GM23338 (cell line): Measurements from ENCODE around the gene CCR5. TPM values are rescaled to one million over a fixed set of nuclear protein-coding genes. Genes with fewer than 3 reads are reported as not detected.

Source experiments
- ATAC-seq: fragments of 200-7000 bp; cut with Tn5 transposase; 3 replicates; pipeline ENCODE4 v1.9.1; 2020
- DNase-seq: peaks from one replicate; pipeline ENCODE4 v3.0.0-alpha.2; 2015; ENCODE audit warnings: low spot score
- H2AFZ ChIP-seq: fragments of 200-600 bp; sonication (generic); 2 replicates; pipeline ENCODE4 v1.8.0; 2016; ENCODE audit warnings: antibody characterized with exemption, mild to moderate bottlenecking, moderate library complexity
- H3F3A ChIP-seq: fragments of 200-600 bp; sonication (generic); replicated peaks from 2 replicates; pipeline ENCODE4 v1.8.0; 2017; ENCODE audit warnings: antibody characterized with exemption, mixed run types, low read depth
- H3K27ac ChIP-seq: fragments of 200-600 bp; sonication (generic); 2 replicates; pipeline ENCODE4 v1.6.1; 2016; ENCODE audit warnings: low read depth
- H3K27me3 ChIP-seq: fragments of 200-600 bp; sonication (generic); 2 replicates; pipeline ENCODE4 v1.8.0; 2016; ENCODE audit warnings: mild to moderate bottlenecking, mixed run types, moderate library complexity; ENCODE audit not compliant: insufficient read depth
- H3K36me3 ChIP-seq: fragments of 200-600 bp; sonication (generic); 2 replicates; pipeline ENCODE4 v1.8.0; 2016; ENCODE audit warnings: mild to moderate bottlenecking; ENCODE audit not compliant: insufficient read depth
- H3K4me1 ChIP-seq: fragments of 200-600 bp; sonication (generic); 2 replicates; pipeline ENCODE4 v1.8.0; 2016; ENCODE audit warnings: mild to moderate bottlenecking, moderate library complexity; ENCODE audit not compliant: insufficient read depth
- H3K4me2 ChIP-seq: fragments of 200-600 bp; sonication (generic); 2 replicates; pipeline ENCODE4 v1.7.1; 2017; ENCODE audit warnings: mixed run types
- H3K4me3 ChIP-seq: fragments of 200-600 bp; sonication (generic); 2 replicates; pipeline ENCODE4 v1.6.1; 2016; ENCODE audit warnings: mixed run types
- H3K79me2 ChIP-seq: fragments of 200-600 bp; sonication (generic); replicated peaks from 2 replicates; pipeline ENCODE4 v1.8.0; 2017; ENCODE audit warnings: mild to moderate bottlenecking; ENCODE audit not compliant: insufficient read depth
- H3K9me2 ChIP-seq: fragments of 200-600 bp; sonication (generic); 2 replicates; pipeline ENCODE4 v1.8.0; 2017; ENCODE audit not compliant: insufficient read depth
- H4K20me1 ChIP-seq: fragments of 200-600 bp; sonication (generic); replicated peaks from 2 replicates; pipeline ENCODE4 v1.8.0; 2017; ENCODE audit warnings: mild to moderate bottlenecking; ENCODE audit not compliant: insufficient read depth
- H3K27ac Mint-ChIP-seq: 2 replicates; pipeline ENCODE4 v1.8.0; 2020; ENCODE audit warnings: inconsistent platforms, mild to moderate bottlenecking, moderate library complexity, mixed read lengths
- H3K27me3 Mint-ChIP-seq: 3 replicates; pipeline ENCODE4 v1.8.0; 2022; ENCODE audit warnings: low read depth, mild to moderate bottlenecking, moderate library complexity, mixed read lengths, inconsistent platforms; ENCODE audit not compliant: insufficient read depth, poor library complexity
- H3K36me3 Mint-ChIP-seq: 3 replicates; pipeline ENCODE4 v1.8.0; 2021; ENCODE audit warnings: low read depth, mild to moderate bottlenecking, inconsistent platforms, moderate library complexity, mixed read lengths
- H3K4me1 Mint-ChIP-seq: 3 replicates; pipeline ENCODE4 v1.8.0; 2020; ENCODE audit warnings: mild to moderate bottlenecking, inconsistent platforms, mixed read lengths
- H3K4me3 Mint-ChIP-seq: 3 replicates; pipeline ENCODE4 v1.8.0; 2021; ENCODE audit warnings: moderate library complexity, mild to moderate bottlenecking, inconsistent platforms, mixed read lengths
- H3K9me3 Mint-ChIP-seq: 3 replicates; pipeline ENCODE4 v1.8.0; 2020; ENCODE audit warnings: moderate library complexity, mild to moderate bottlenecking, inconsistent platforms, mixed read lengths
- CREB1 ChIP-seq: fragments of 250-450 bp; sonication (Bioruptor Pico); IDR thresholded peaks from 2 replicates; pipeline ENCODE4 v1.5.0; 2020; ENCODE audit warnings: low read depth, mild to moderate bottlenecking, moderate library complexity
- CTCF ChIP-seq, 2 experiments: fragments of 200-600 bp in 1 of 2; sonication (generic) in 1 of 2; conservative IDR thresholded peaks; 2 replicates each; pipeline versions ENCODE4 v1.5.1 to v1.6.1; 2016 to 2017; ENCODE audit warnings: antibody characterized with exemption in 2 of 2, low read depth in 2 of 2, mild to moderate bottlenecking in 2 of 2, moderate library complexity in 1 of 2
- ETS1 ChIP-seq: IDR thresholded peaks from 2 replicates; pipeline ENCODE4 v1.6.1; 2016; ENCODE audit warnings: antibody characterized with exemption
- EZH2 ChIP-seq: fragments of 200-600 bp; sonication (generic); IDR thresholded peaks from one replicate; pipeline ENCODE4 v1.8.0; 2017; ENCODE audit warnings: antibody characterized with exemption, mild to moderate bottlenecking, low read depth; ENCODE audit not compliant: unreplicated experiment
- EZH2phosphoT487 ChIP-seq: fragments of 200-600 bp; sonication (generic); IDR thresholded peaks from one replicate; pipeline ENCODE4 v1.8.1; 2018; ENCODE audit warnings: antibody characterized with exemption; ENCODE audit not compliant: unreplicated experiment
- JUNB ChIP-seq: IDR thresholded peaks from one replicate; pipeline ENCODE4 v1.6.1; 2016; ENCODE audit warnings: antibody characterized with exemption; ENCODE audit not compliant: unreplicated experiment
- NANOG ChIP-seq: IDR thresholded peaks from 2 replicates; pipeline ENCODE4 v1.6.1; 2016; ENCODE audit warnings: antibody characterized with exemption, borderline replicate concordance
- POLR2AphosphoS5 ChIP-seq: IDR thresholded peaks from 2 replicates; pipeline ENCODE4 v1.6.1; 2016; ENCODE audit warnings: antibody characterized with exemption, low read depth
- REST ChIP-seq: IDR thresholded peaks from one replicate; pipeline ENCODE4 v1.6.1; 2018; ENCODE audit warnings: antibody characterized with exemption; ENCODE audit not compliant: unreplicated experiment
- STAT1 ChIP-seq: IDR thresholded peaks from one replicate; pipeline ENCODE4 v1.6.1; 2016; ENCODE audit warnings: antibody characterized with exemption; ENCODE audit not compliant: unreplicated experiment
- ZNF114 ChIP-seq: fragments of 250-450 bp; sonication (Bioruptor Pico); IDR thresholded peaks from 2 replicates; pipeline ENCODE4 v1.5.0; 2020; ENCODE audit warnings: mild to moderate bottlenecking, moderate library complexity
- ZNF331 ChIP-seq: fragments of 250-450 bp; sonication (Bioruptor Pico); IDR thresholded peaks from 2 replicates; pipeline ENCODE4 v1.5.0; 2020; ENCODE audit warnings: low read depth, mild to moderate bottlenecking, moderate library complexity
- polyA plus RNA-seq: library from polyadenylated mRNA; unstranded; fragments of >200 nt; fragmentation: Nextera tagmentation; extraction: Ambion mirVana; gene quantifications from 2 replicates; pipeline ENCODE4 v1.2.1, GENCODE V29; 2016
- total RNA-seq: library from RNA; depleted of rRNA; stranded (reverse); fragments of >200 nt; shearing (Covaris generic); gene quantifications from 2 replicates; pipeline ENCODE4 v1.2.3, GENCODE V29; 2014
- TF ChIP-seq, protein P1 (sequence below): fragments of 250-450 bp; sonication (Bioruptor Pico); IDR thresholded peaks from 2 replicates; pipeline ENCODE4 v1.5.0; 2020; ENCODE audit warnings: mild to moderate bottlenecking, moderate library complexity

CCR5 gene
- total and polyA plus RNA-seq, 2 experiments from 2014 or later, result not detected

- H3K4me1 ChIP-seq, result peaks cover 4% of the 10 kb centered on the region; the same call in 1 of the 2 replicates
- no peaks in the 10 kb centered on the region for H4K20me1 ChIP-seq
- no peaks in the 10 kb centered on the region for H3K36me3 Mint-ChIP-seq
- no peak overlapping the region for H3K4me2 ChIP-seq
- H3K4me3 ChIP-seq, result no peak overlapping the region
- H3K4me3 Mint-ChIP-seq, result no peak overlapping the region
- H3F3A ChIP-seq, result no peaks in the 10 kb centered on the region
- H3K36me3 ChIP-seq, result no peaks in the 10 kb centered on the region
- H3K4me1 Mint-ChIP-seq, result peaks cover 4% of the 10 kb centered on the region; the same call in 2 of the 3 replicates
- no peaks in the 10 kb centered on the region for H3K27me3 ChIP-seq
- H3K9me3 Mint-ChIP-seq, result no peaks in the 10 kb centered on the region; the same call in 2 of the 3 replicates
- no peak overlapping the region for H3K27ac Mint-ChIP-seq
- no peak for TF ChIP-seq STAT1
- no peak for TF ChIP-seq CREB1
- TF ChIP-seq POLR2AphosphoS5, result no peak
- no peak for TF ChIP-seq EZH2
- no peak for TF ChIP-seq CTCF (conservative IDR thresholded peaks at IDR 0.05; ENCODE audit: low read depth in 2 of 2)
- no peak for TF ChIP-seq ZNF114
- no peak for TF ChIP-seq REST
- no peak for TF ChIP-seq NANOG
- TF ChIP-seq JUNB, result no peak
- TF ChIP-seq, protein P1, sequence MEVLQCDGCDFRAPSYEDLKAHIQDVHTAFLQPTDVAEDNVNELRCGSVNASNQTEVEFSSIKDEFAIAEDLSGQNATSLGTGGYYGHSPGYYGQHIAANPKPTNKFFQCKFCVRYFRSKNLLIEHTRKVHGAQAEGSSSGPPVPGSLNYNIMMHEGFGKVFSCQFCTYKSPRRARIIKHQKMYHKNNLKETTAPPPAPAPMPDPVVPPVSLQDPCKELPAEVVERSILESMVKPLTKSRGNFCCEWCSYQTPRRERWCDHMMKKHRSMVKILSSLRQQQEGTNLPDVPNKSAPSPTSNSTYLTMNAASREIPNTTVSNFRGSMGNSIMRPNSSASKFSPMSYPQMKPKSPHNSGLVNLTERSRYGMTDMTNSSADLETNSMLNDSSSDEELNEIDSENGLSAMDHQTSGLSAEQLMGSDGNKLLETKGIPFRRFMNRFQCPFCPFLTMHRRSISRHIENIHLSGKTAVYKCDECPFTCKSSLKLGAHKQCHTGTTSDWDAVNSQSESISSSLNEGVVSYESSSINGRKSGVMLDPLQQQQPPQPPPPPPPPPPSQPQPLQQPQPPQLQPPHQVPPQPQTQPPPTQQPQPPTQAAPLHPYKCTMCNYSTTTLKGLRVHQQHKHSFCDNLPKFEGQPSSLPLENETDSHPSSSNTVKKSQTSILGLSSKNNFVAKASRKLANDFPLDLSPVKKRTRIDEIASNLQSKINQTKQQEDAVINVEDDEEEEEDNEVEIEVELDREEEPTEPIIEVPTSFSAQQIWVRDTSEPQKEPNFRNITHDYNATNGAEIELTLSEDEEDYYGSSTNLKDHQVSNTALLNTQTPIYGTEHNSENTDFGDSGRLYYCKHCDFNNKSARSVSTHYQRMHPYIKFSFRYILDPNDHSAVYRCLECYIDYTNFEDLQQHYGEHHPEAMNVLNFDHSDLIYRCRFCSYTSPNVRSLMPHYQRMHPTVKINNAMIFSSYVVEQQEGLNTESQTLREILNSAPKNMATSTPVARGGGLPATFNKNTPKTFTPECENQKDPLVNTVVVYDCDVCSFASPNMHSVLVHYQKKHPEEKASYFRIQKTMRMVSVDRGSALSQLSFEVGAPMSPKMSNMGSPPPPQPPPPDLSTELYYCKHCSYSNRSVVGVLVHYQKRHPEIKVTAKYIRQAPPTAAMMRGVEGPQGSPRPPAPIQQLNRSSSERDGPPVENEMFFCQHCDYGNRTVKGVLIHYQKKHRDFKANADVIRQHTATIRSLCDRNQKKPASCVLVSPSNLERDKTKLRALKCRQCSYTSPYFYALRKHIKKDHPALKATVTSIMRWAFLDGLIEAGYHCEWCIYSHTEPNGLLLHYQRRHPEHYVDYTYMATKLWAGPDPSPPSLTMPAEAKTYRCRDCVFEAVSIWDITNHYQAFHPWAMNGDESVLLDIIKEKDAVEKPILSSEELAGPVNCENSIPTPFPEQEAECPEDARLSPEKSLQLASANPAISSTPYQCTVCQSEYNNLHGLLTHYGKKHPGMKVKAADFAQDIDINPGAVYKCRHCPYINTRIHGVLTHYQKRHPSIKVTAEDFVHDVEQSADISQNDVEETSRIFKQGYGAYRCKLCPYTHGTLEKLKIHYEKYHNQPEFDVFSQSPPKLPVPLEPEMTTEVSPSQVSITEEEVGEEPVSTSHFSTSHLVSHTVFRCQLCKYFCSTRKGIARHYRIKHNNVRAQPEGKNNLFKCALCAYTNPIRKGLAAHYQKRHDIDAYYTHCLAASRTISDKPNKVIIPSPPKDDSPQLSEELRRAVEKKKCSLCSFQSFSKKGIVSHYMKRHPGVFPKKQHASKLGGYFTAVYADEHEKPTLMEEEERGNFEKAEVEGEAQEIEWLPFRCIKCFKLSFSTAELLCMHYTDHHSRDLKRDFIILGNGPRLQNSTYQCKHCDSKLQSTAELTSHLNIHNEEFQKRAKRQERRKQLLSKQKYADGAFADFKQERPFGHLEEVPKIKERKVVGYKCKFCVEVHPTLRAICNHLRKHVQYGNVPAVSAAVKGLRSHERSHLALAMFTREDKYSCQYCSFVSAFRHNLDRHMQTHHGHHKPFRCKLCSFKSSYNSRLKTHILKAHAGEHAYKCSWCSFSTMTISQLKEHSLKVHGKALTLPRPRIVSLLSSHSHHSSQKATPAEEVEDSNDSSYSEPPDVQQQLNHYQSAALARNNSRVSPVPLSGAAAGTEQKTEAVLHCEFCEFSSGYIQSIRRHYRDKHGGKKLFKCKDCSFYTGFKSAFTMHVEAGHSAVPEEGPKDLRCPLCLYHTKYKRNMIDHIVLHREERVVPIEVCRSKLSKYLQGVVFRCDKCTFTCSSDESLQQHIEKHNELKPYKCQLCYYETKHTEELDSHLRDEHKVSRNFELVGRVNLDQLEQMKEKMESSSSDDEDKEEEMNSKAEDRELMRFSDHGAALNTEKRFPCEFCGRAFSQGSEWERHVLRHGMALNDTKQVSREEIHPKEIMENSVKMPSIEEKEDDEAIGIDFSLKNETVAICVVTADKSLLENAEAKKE (CRISPR knock-in tag), result no peak
- no peak for TF ChIP-seq EZH2phosphoT487
- no peak for TF ChIP-seq ZNF331
- TF ChIP-seq ETS1, result no peak
- peaks cover 12% of the 10 kb centered on the region for H3K9me2 ChIP-seq
- DNase-seq, result no peak
- peaks cover 4% of the 10 kb centered on the region for H3K27me3 Mint-ChIP-seq
- no peak overlapping the region for H2AFZ ChIP-seq
- no peaks in the 10 kb centered on the region for H3K79me2 ChIP-seq
- no peak overlapping the region for H3K27ac ChIP-seq
- ATAC-seq, result no peak
These were observed 14.5 kb upstream of the CCR5 start for GRCh38 chr3:46356276-46356675.
